GM19035 (cell line): ENCODE results near the gene UNC13D.
"Not testable (repeated sequence)": the region's sequence is repeated elsewhere in the genome, so short reads cannot be mapped to it uniquely, and the experiment has no call there.

Source experiments
- ATAC-seq: cut with Tn5 transposase; IDR thresholded peaks from one replicate; pipeline ENCODE4 v1.9.1; 2021; ENCODE audit not compliant: unreplicated experiment

Gene UNC13D

DNA sequence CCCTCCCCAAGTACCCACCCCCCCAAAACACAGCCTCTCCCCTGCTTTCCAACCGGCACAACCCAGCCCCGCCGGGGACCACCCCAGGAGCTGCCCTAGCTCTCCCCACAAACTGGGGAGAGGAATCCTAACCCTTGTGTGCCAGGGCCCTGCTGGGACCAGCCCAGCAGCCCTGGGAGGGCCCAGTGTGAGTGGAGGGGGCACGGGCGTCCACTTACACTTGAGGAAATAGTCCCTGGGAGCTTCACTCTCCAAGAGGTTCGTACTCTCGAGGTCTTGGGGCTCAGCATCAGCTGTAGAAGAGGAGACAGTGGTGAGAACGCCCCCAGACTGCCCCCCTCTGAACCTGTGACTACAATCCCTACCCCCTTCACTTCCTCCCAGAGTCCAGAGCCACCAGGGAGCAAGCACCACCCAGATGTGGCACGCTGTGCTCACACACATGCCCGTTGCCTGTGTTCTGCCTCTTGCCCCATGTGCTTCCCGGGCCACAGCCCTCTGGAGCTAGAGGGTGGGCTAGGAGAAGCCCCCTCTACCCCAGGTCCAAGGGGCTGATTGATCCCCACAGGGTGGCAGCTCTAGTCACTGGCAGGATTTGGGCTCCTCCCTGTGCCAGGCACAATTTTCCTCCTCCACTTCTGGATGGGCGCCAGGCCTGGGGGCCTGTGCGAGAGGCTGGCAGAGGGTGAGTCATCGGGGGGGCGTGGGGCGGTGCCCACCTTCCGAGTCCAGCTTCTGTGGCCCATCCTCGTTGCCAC is 31.2 kb upstream of the UNC13D start:
- no peak for ATAC-seq

- no peak for ATAC-seq
Observed at GRCh38 chr17:75874323-75875181, 30.3 kb upstream of the UNC13D start.

GRCh38 chr17:75873587-75874322 is 29.6 kb upstream of the UNC13D start:
- no peak for ATAC-seq

GRCh38 chr17:75872434-75873351 is 28.5 kb upstream of the UNC13D start:
- no peak for ATAC-seq

DNA sequence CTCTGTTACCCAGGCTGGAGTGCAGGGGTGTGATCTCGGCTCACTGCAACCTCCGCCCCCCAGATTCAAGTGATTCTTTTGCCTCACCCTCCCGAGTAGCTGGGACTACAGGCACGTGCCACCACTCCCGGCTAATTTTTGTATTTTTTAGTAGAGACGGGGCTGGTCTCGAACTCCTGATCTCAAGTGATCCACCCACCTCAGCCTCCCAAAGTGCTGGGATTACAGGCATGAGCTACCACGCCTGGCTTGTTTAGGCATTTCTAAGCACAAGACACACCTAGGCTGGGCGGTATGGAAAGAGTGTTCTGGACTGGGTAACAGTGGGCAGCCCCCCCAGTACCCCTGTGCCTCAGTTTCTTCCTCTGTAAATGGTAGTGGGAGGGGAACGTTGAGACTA is 26.0 kb upstream of the UNC13D start:
- not testable (repeated sequence) for ATAC-seq

GRCh38 chr17:75869282-75870141 is 25.3 kb upstream of the UNC13D start:
- no peak for ATAC-seq

GRCh38 chr17:75868730-75869281 is 24.6 kb upstream of the UNC13D start:
- ATAC-seq = not testable (repeated sequence)

DNA sequence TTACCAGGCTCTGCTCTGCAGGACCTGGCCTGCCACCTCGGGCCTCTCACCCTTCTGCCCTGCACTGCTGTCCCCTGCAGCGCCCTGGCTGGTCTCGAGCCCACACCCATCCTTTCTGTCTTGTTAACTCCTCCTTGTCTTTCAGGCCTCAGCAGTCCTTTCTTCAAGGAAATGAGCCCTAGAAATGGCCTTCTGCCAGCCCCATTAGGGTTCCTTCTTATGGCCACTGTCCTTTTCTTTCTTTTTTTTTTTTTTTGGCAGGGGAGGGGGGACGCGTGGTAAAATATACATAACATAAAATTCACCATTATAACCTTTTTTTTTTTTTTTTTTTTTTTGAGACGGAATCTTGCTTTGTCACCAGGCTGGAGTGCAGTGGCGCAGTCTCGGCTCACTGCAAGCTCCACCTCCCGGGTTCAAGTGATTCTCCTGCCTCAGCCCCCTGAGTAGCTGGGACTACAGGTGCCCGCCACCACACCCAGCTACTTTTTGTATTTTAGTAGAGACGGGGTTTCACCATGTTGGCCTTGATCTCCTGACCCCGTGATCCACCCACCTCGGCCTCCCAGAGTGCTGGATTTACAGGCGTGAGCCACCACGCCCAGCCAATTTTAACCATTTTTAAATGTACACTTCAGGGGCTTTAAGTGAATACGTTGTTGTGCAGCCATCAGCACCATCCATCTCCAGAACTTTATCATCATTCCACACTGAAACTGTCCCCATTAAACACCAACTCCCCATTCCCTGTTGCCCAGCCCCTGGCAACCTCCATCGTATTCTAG is 21.4 kb upstream of the UNC13D start:
- ATAC-seq = not testable (repeated sequence)

GRCh38 chr17:75864887-75865286 is 20.7 kb upstream of the UNC13D start:
- ATAC-seq = peak; percentile 16

- ATAC-seq = peak; percentile 81
Observed at GRCh38 chr17:75864448-75864871, 20.3 kb upstream of the UNC13D start.

- ATAC-seq = no peak
Observed at GRCh38 chr17:75861927-75862317, 17.7 kb upstream of the UNC13D start.

GRCh38 chr17:75859358-75859757 is 15.2 kb upstream of the UNC13D start:
- ATAC-seq = not testable (repeated sequence)

DNA sequence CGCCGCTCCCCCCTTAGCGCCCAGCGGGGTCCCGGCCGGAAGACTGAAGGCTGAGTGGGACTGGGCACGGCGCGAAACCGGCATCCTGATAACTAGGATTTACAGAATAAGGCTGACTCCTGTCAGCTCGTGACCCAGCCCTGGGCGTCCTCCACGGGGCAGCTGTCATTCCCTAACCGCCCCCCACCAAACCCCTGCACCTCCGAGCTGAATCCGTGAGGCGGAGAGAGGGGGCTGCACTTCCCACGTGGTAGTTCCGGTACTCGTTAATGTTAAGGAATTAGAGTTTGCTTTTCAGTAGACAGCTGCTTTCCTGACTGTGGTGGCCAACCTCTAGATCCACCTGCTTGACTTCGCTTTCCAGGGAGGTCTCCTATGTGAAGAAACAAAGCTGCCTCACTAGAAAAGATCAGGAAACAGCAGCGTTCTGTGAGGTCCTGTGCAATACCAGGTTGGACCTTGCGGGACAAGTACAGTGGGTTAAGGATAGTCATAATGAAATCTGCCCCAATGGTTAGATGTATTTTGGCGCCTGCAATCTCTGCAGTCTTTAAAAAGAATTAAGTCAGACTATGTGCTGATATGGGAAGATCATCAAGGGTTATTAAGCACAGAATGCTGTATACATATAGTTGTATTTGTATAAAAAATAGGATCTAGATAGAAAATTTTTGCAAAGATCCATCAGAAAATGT is 12.0 kb upstream of the UNC13D start:
- ATAC-seq = no peak

- ATAC-seq = peak; percentile 89
Observed at GRCh38 chr17:75855310-75856061, 11.3 kb upstream of the UNC13D start, which contains the start of gene WBP2. TSS of gene WBP2 (minus strand) at chr17:75855335. CDS start at chr17:75855297, 38 bp downstream.

GRCh38 chr17:75854881-75855309 is 10.7 kb upstream of the UNC13D start:
- no peak for ATAC-seq

DNA sequence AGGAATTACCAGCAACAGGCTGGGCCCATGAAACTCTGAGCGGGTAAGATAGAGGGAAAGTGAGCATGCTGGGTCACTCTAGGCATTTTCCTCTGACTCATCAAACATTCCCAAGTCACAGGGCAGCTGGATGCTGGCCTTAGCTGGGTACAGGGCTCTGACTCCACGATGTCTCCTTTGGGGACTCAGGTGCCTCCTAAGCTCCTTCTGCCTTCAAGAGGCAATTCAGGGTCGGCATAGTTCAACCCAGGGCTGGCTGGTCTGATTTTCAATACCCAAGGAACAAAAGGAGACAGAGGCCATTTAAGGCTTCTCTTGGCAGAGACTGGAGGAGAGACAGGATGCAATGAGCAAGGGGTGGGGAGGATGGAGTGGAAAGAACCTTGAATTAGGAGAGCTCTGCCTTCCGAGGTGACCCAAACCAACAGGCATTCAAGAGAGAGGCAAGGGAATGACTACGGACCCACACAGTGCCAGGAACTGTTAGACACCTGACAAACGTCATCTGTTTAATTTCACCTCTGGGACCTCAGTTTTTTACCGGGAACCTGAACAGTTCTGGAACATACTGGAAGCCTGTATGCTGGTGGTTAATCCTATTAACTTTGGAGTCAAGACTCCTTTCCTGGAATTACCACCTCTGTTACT is 10.0 kb upstream of the UNC13D start:
- ATAC-seq = no peak
